Measurements from ENCODE around the gene OPCML.
"Not testable (repeated sequence)": the region's sequence is repeated elsewhere in the genome, so short reads cannot be mapped to it uniquely, and the experiment has no call there.

Gene OPCML

GRCh38 chr11:132408877-132409276 lies 1123.4 kb downstream of the OPCML start:
- Histone ChIP-seq H3K4me1 (ENCODE audit: control insufficient read depth, insufficient read depth, low read length) (no peaks in the 10 kb centered on the region), H3K9ac (ENCODE audit: low read length in 2 of 2) (no peak overlapping the region), H3K27ac (ENCODE audit: low read length) (no peak overlapping the region), H3K4me3 (ENCODE audit: low read length in 2 of 2) (no peak overlapping the region), H3K9me3 (ENCODE audit: control insufficient read depth in 2 of 2, low read length in 2 of 2) (no peaks in the 10 kb centered on the region), H3K27me3 (ENCODE audit: control insufficient read depth in 1 of 2, insufficient read depth in 2 of 2, low read length in 2 of 2) (peaks cover 2 to 3% of the 10 kb centered on the region in 2 donors), H3K36me3 (ENCODE audit: control insufficient read depth in 2 of 2, insufficient read depth in 2 of 2, low read length in 2 of 2) (no peaks in the 10 kb centered on the region)

- no peak overlapping the region for H3K4me3 ChIP-seq (ENCODE audit: low read length in 2 of 2)
- no peaks in the 10 kb centered on the region for H3K36me3 ChIP-seq (ENCODE audit: control insufficient read depth in 2 of 2, insufficient read depth in 2 of 2, low read length in 2 of 2)
- no peaks in the 10 kb centered on the region for H3K4me1 ChIP-seq (ENCODE audit: control insufficient read depth, insufficient read depth, low read length)
- H3K27ac ChIP-seq (ENCODE audit: low read length), result no peak overlapping the region
- no peaks in the 10 kb centered on the region for H3K9me3 ChIP-seq (ENCODE audit: control insufficient read depth in 2 of 2, low read length in 2 of 2)
- peaks cover 2 to 5% of the 10 kb centered on the region in 2 donors for H3K27me3 ChIP-seq (ENCODE audit: control insufficient read depth in 1 of 2, insufficient read depth in 2 of 2, low read length in 2 of 2)
- no peak overlapping the region for H3K9ac ChIP-seq (ENCODE audit: low read length in 2 of 2)
Measured at GRCh38 chr11:132405728-132406127, 1126.6 kb downstream of the OPCML start.

- Histone ChIP-seq H3K36me3 (ENCODE audit: control insufficient read depth in 2 of 2, insufficient read depth in 2 of 2, low read length in 2 of 2) (no peaks in the 10 kb centered on the region), H3K4me3 (ENCODE audit: low read length in 2 of 2) (no peak overlapping the region), H3K27ac (ENCODE audit: low read length) (no peak overlapping the region), H3K4me1 (ENCODE audit: control insufficient read depth, insufficient read depth, low read length) (no peaks in the 10 kb centered on the region), H3K9ac (ENCODE audit: low read length in 2 of 2) (no peak overlapping the region), H3K9me3 (ENCODE audit: control insufficient read depth in 2 of 2, low read length in 2 of 2) (no peaks in the 10 kb centered on the region), H3K27me3 (ENCODE audit: control insufficient read depth in 1 of 2, insufficient read depth in 2 of 2, low read length in 2 of 2) (peaks cover 2 to 5% of the 10 kb centered on the region in 2 donors)
Measured at GRCh38 chr11:132402071-132402684, 1130.1 kb downstream of the OPCML start.

- H3K27ac ChIP-seq (ENCODE audit: low read length), result no peak overlapping the region
- H3K27me3 ChIP-seq (ENCODE audit: control insufficient read depth in 1 of 2, insufficient read depth in 2 of 2, low read length in 2 of 2), result no peaks in the 10 kb centered on the region
- H3K9ac ChIP-seq (ENCODE audit: low read length in 2 of 2), result no peak overlapping the region
- no peaks in the 10 kb centered on the region for H3K4me1 ChIP-seq (ENCODE audit: control insufficient read depth, insufficient read depth, low read length)
- no peak overlapping the region for H3K4me3 ChIP-seq (ENCODE audit: low read length in 2 of 2)
- no peaks in the 10 kb centered on the region for H3K36me3 ChIP-seq (ENCODE audit: control insufficient read depth in 2 of 2, insufficient read depth in 2 of 2, low read length in 2 of 2)
- H3K9me3 ChIP-seq (ENCODE audit: control insufficient read depth in 2 of 2, low read length in 2 of 2), result no peaks in the 10 kb centered on the region
Measured at GRCh38 chr11:132396318-132396717, 1136.0 kb downstream of the OPCML start.

GRCh38 chr11:132395434-132395833 lies 1136.9 kb downstream of the OPCML start:
- no peak overlapping the region for H3K9ac ChIP-seq (ENCODE audit: low read length in 2 of 2)
- no peaks in the 10 kb centered on the region for H3K36me3 ChIP-seq (ENCODE audit: control insufficient read depth in 2 of 2, insufficient read depth in 2 of 2, low read length in 2 of 2)
- H3K27me3 ChIP-seq (ENCODE audit: control insufficient read depth in 1 of 2, insufficient read depth in 2 of 2, low read length in 2 of 2), result no peaks in the 10 kb centered on the region
- H3K4me1 ChIP-seq (ENCODE audit: control insufficient read depth, insufficient read depth, low read length), result no peaks in the 10 kb centered on the region
- no peaks in the 10 kb centered on the region for H3K9me3 ChIP-seq (ENCODE audit: control insufficient read depth in 2 of 2, low read length in 2 of 2)
- no peak overlapping the region for H3K27ac ChIP-seq (ENCODE audit: low read length)
- H3K4me3 ChIP-seq (ENCODE audit: low read length in 2 of 2), result no peak overlapping the region

- Histone ChIP-seq H3K4me1 (ENCODE audit: control insufficient read depth, insufficient read depth, low read length) (no peaks in the 10 kb centered on the region), H3K27ac (ENCODE audit: low read length) (no peak overlapping the region), H3K9me3 (ENCODE audit: control insufficient read depth in 2 of 2, low read length in 2 of 2) (no peaks in the 10 kb centered on the region), H3K27me3 (ENCODE audit: control insufficient read depth in 1 of 2, insufficient read depth in 2 of 2, low read length in 2 of 2) (no peaks in the 10 kb centered on the region), H3K36me3 (ENCODE audit: control insufficient read depth in 2 of 2, insufficient read depth in 2 of 2, low read length in 2 of 2) (no peaks in the 10 kb centered on the region), H3K4me3 (ENCODE audit: low read length in 2 of 2) (no peak overlapping the region), H3K9ac (ENCODE audit: low read length in 2 of 2) (no peak overlapping the region)
Measured at GRCh38 chr11:132379540-132379939, 1152.8 kb downstream of the OPCML start.

- Histone ChIP-seq H3K27me3 (ENCODE audit: control insufficient read depth in 1 of 2, insufficient read depth in 2 of 2, low read length in 2 of 2) (peaks cover 0 to 3% of the 10 kb centered on the region in 2 donors), H3K4me1 (ENCODE audit: control insufficient read depth, insufficient read depth, low read length) (no peaks in the 10 kb centered on the region), H3K27ac (ENCODE audit: low read length) (no peak overlapping the region), H3K4me3 (ENCODE audit: low read length in 2 of 2) (no peak overlapping the region), H3K9me3 (ENCODE audit: control insufficient read depth in 2 of 2, low read length in 2 of 2) (no peaks in the 10 kb centered on the region), H3K9ac (ENCODE audit: low read length in 2 of 2) (no peak overlapping the region), H3K36me3 (ENCODE audit: control insufficient read depth in 2 of 2, insufficient read depth in 2 of 2, low read length in 2 of 2) (no peaks in the 10 kb centered on the region)
Measured at GRCh38 chr11:132373405-132374143, 1158.7 kb downstream of the OPCML start.

- not testable (repeated sequence) for H3K9ac ChIP-seq (ENCODE audit: low read length in 2 of 2); H3K27ac ChIP-seq (ENCODE audit: low read length); H3K4me1 ChIP-seq (ENCODE audit: control insufficient read depth, insufficient read depth, low read length); H3K27me3 ChIP-seq (ENCODE audit: control insufficient read depth in 1 of 2, insufficient read depth in 2 of 2, low read length in 2 of 2); H3K9me3 ChIP-seq (ENCODE audit: control insufficient read depth in 2 of 2, low read length in 2 of 2); H3K4me3 ChIP-seq (ENCODE audit: low read length in 2 of 2); H3K36me3 ChIP-seq (ENCODE audit: control insufficient read depth in 2 of 2, insufficient read depth in 2 of 2, low read length in 2 of 2)
Measured at GRCh38 chr11:132370114-132370513, 1162.2 kb downstream of the OPCML start.

GRCh38 chr11:132367293-132367692 lies 1165.0 kb downstream of the OPCML start:
- Histone ChIP-seq H3K9ac (ENCODE audit: low read length in 2 of 2) (no peak overlapping the region), H3K9me3 (ENCODE audit: control insufficient read depth in 2 of 2, low read length in 2 of 2) (no peaks in the 10 kb centered on the region), H3K4me1 (ENCODE audit: control insufficient read depth, insufficient read depth, low read length) (no peaks in the 10 kb centered on the region)

GRCh38 chr11:132365650-132366049 lies 1166.7 kb downstream of the OPCML start:
- no peak overlapping the region for H3K9ac ChIP-seq (ENCODE audit: low read length in 2 of 2)
- no peaks in the 10 kb centered on the region for H3K27me3 ChIP-seq (ENCODE audit: control insufficient read depth in 1 of 2, insufficient read depth in 2 of 2, low read length in 2 of 2)
- H3K27ac ChIP-seq (ENCODE audit: low read length), result no peak overlapping the region
- no peaks in the 10 kb centered on the region for H3K9me3 ChIP-seq (ENCODE audit: control insufficient read depth in 2 of 2, low read length in 2 of 2)
- H3K4me1 ChIP-seq (ENCODE audit: control insufficient read depth, insufficient read depth, low read length), result no peaks in the 10 kb centered on the region
- H3K4me3 ChIP-seq (ENCODE audit: low read length in 2 of 2), result no peak overlapping the region
- no peaks in the 10 kb centered on the region for H3K36me3 ChIP-seq (ENCODE audit: control insufficient read depth in 2 of 2, insufficient read depth in 2 of 2, low read length in 2 of 2)

More at GRCh38 chr11:132367293-132367692, 1165.0 kb downstream of the OPCML start:
- Histone ChIP-seq H3K27ac (ENCODE audit: low read length) (no peak overlapping the region), H3K27me3 (ENCODE audit: control insufficient read depth in 1 of 2, insufficient read depth in 2 of 2, low read length in 2 of 2) (no peaks in the 10 kb centered on the region), H3K36me3 (ENCODE audit: control insufficient read depth in 2 of 2, insufficient read depth in 2 of 2, low read length in 2 of 2) (no peaks in the 10 kb centered on the region), H3K4me3 (ENCODE audit: low read length in 2 of 2) (no peak overlapping the region)

Data from stomach smooth muscle (tissue), 2 donors.